HTERT RPE-1 (cell line): Measurements from ENCODE around the gene TUBA3D.
"Not testable (repeated sequence)": the region's sequence is repeated elsewhere in the genome, so short reads cannot be mapped to it uniquely, and the experiment has no call there.

Experiments used
- in situ Hi-C: fragments of 300-500 bp; cut with MboI; formaldehyde crosslinking; loops from 4 replicates; pipeline ENCODE4 v1.14.3; 2020; ENCODE audit warnings: low sequenced_read_pairs

TUBA3D gene

DNA sequence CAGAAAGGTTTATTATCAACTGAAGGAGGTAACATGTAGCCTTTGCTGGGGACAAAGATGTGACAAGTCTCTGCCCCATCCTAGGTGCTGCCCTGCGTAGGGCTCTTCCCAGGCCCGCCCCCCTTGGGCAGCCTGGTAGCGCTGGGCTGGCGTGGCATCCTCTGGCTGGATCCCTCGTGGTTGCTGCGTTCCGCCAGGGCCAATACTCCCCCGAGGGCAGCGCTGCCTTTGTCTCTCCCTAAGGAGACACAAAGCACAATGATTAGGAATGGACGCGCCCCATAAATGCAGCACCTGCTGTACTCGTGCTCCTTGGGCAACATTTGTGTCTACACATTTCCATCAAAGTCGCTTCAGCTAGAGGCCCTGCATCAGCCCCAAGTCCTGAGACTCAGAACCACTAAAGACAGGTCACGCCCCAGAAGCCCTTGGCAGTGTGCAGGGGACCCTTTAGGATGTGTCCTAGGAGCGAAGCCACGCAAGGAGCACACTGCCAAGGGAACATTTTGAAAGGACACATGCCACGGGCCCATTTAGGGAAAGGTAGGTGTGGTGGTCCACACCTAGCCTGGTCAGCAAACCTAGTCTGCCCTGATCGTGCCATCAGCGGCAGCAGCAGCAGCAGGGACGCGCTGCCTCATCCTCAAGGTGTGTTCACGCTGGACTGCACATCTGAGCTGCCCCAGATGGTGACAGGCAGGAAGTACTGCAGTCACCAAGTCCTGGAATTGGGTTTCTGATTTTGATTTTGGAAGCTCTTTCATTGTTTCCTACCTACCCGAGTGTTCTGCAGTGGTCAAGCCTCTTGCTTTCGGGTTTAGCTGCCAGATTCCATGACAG is 8.3 kb downstream of the TUBA3D start:
- in situ Hi-C loops: not testable (repeated sequence)

GRCh38 chr2:131484906-131485460 is 9.1 kb downstream of the TUBA3D start:
- in situ Hi-C loops: not testable (repeated sequence)

DNA sequence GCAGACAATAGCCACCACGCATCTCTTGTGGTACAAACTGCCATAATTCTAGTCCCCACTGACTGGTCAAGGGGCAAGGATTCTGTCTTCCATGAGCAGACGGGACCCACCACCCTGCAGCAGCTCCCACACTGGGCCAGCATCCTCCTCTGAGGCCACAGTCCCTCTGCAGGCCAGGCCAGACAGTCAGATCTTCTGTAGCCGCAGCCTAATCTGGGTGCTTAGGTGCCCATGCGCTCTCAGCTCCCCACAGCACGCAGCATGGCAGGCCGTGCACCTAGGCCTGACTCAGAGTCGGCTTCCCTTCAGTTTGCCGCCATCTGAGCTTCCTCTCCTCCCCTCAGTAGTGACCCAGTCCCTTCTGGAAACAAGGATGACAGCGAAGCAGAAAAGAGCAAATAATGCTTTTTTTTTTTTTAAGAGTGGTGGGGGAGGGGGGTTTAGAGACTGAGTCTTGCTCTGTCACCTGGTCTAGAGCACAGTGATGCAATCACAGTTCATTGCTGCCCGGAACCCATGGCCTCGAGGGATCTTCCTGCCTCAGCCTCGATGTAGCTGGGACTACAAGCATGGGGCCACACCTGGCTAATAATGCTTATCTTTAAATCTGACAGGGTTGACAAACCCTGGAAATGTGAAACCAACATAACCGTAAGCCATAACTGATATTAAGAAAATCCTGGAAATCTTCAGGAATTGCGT is 10.4 kb downstream of the TUBA3D start:
- in situ Hi-C loops: not testable (repeated sequence)

GRCh38 chr2:131488306-131489205 is 12.6 kb downstream of the TUBA3D start:
- in situ Hi-C loops: no loop called here

DNA sequence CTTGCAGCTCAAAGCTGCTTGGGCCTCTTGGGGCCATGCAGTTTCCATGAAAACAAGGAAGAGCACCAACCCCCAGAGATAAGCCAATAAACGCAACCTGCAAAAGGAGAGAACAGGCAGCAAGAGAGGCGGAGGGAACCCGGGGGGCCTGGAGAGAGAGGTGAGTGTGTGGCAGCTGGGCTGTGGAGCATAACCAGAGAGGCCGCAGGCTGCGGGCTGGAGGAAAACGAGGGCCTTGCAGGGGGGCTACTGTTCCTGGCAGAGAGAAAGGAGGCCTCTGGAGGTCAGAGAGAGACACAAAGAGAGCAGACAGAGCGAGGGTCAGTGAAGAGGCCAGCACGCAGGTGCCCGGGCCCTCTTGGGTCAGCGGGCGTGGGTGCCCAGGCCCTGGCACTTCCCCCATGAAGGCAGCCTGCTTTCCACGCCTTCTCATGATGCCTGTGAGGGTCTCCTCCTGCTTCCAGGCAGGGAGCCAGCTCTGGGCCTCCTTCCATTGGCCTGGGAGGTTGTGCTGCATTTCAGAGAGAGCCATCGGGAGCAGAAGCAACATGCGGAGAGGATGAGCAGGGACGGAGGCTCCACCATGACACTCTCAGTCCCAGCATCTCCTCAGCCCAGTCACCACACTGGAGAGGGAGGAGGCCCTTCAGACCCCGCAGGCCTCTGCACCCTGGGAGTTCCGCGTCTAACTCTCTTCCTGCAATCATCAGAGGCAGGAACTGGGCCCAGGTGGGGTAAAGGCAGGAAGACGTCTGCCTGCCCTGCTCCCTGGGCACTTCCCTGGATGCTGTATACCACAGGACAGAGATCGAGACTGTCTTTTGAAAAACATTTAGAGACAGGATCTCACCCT is 14.9 kb downstream of the TUBA3D start:
- in situ Hi-C loops: not testable (repeated sequence)

DNA sequence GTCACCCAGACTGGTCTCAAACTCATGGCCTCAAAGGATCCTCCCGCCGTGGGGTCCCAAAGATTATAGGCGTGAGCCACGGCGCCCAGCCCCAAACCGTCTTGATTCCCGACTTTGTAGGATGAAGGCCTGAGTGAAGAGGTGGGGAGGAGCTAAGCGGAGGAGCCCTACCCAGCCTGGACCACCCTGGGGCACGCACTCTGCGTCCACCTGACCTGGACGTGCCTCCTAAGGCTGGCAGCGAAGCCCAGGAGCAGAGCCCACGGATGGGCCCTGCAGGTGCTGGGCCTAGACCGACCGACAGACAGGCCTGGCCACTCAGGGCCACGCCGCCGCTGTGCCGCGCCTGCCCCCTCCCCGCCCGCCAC is 15.5 kb downstream of the TUBA3D start:
- in situ Hi-C loops: not testable (repeated sequence)

GRCh38 chr2:131492015-131492417 is 16.1 kb downstream of the TUBA3D start, which contains the start of gene MZT2A:
TSS of gene MZT2A (minus strand) at chr2:131492397. CDS start at chr2:131492376, 21 bp downstream.
- in situ Hi-C loops: not testable (repeated sequence)

GRCh38 chr2:131492418-131493198 is 16.7 kb downstream of the TUBA3D start:
- in situ Hi-C loops: no loop called here

DNA sequence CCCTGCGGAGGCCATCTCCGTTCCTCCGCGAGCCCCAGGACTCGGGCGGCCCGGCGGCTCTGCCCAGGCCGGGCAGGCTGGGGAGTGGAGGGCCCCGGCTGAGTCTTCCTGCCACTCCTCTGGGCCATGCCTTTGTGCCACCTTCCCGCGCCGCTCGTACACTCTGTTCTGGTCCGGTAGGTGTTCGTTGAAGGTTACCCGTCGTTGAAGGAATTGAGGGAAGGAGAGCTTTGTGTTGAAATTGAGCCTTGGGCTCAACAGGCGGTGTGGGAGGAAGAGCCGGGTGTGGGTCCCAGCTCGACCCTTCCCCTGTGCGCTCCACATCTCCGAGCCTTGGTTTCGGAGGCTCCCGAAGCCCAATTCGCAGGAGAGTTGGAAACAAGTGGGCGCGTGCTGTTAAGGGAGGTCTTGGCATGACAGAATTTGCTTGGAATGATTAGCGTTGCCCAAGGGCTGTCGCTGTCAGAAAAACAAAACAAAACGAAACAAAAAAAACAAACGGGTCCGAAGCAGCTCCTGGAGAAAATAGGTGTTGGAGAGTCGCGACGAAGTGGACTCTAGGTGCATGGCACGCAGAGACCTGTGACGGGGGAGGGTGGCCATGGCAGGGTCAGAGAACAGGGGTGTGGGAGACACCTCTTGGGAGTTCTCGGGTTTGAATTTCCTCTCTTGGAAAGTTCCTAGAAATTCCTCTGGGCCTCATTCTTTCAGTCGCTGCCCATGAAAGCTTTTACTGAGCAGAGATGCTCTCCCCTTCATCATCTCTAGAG is 17.5 kb downstream of the TUBA3D start:
- in situ Hi-C loops: no loop called here

DNA sequence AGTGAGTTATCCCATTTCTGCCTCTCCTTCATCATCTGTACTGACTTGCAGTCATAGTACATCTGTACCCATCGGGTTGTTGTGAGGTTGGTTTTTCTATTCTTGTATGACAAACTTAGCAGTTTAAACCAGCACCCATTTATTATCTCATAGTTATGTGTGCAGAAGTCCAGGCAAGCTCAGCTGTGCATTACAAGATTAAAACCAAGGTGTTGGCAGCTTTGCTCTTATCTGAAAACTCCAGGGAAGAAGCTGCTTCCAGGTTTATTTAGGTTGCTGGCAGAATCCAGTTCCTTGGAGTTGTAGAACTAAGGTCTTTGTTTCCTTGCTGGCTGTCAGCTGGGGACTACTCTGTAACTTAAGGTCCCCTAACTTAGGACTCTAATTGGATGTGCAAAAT is 19.6 kb downstream of the TUBA3D start:
- in situ Hi-C loops: not testable (repeated sequence)

GRCh38 chr2:131498321-131498973 is 22.5 kb downstream of the TUBA3D start:
- in situ Hi-C loops: not testable (repeated sequence)

DNA sequence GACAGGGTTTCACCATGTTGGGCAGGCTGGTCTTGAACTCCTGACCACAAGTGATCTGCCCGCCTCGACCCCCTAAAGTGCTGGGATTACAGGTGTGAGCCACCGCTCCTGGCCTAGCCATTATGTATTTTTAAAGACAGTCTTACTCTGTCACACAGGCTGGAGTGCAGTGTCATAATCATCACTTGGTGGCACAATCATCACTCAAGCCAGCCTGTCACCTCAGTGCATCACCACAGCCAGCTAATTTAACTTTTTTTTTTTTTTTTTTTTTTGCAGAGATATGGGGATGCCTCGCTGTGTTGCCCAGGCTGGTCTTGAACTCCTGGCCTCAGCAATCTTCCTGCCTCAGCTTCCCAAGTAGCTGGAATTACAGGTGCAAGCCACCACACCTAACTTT is 27.7 kb downstream of the TUBA3D start:
- in situ Hi-C loops: not testable (repeated sequence)

DNA sequence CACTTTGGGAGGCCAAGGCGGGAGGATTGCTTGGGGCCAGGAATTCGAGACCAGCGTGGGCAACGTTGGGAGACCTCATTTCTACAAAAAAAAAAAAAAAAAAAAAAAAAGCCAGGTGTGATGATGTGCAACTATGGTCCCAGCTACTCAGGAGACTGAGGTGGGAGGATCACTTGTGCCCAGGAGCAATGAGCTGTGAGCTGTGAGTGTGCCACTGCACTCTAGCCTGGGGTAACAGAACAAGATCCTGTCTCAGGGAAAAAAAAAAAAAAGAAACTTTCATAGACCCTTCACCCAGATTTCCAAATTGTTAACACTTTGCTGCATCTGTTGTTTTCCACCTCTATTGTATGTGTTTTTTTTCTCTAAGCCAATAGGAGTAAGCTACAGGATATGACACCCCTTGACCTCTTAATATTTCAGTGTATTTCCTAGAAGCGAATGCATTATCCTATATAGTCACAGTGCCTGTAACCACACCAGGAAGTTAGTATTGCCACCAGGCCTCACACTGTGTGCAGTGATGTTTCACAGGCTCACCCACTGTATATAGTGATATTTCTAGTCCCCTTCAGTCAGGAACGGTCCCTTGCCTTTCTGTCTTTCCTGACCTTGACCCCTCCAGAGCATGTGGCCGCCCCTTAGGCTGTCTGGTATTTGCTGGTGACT is 28.3 kb downstream of the TUBA3D start:
- in situ Hi-C loops: not testable (repeated sequence)

GRCh38 chr2:131509615-131510014 is 33.7 kb downstream of the TUBA3D start:
- in situ Hi-C loops: no loop called here

- in situ Hi-C loops: not testable (repeated sequence)
These were observed 35.5 kb downstream of the TUBA3D start for GRCh38 chr2:131511291-131511968.

GRCh38 chr2:131511969-131512870 is 36.3 kb downstream of the TUBA3D start:
- in situ Hi-C loops: not testable (repeated sequence)
